ENCODE data around the gene UNC119B.

DNA sequence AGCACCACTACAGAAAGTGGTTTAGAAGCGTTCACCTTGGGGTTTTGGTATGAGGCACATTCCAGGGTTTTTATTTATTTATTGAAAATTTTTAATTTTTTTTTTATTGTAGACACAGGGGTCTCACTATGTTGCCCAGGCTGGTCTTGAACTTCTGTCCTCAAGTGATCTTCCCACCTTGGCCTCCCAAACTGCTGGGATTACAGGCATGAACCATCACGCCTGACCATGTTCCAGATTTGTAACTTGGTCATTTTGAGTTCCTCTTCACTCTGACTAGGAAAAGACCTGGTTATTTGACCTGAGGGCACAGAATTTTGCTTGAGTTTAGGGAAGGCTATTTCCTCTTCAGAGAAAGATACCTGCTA, 20.2 kb upstream of the UNC119B start:
- TF ChIP-seq, protein P1, sequence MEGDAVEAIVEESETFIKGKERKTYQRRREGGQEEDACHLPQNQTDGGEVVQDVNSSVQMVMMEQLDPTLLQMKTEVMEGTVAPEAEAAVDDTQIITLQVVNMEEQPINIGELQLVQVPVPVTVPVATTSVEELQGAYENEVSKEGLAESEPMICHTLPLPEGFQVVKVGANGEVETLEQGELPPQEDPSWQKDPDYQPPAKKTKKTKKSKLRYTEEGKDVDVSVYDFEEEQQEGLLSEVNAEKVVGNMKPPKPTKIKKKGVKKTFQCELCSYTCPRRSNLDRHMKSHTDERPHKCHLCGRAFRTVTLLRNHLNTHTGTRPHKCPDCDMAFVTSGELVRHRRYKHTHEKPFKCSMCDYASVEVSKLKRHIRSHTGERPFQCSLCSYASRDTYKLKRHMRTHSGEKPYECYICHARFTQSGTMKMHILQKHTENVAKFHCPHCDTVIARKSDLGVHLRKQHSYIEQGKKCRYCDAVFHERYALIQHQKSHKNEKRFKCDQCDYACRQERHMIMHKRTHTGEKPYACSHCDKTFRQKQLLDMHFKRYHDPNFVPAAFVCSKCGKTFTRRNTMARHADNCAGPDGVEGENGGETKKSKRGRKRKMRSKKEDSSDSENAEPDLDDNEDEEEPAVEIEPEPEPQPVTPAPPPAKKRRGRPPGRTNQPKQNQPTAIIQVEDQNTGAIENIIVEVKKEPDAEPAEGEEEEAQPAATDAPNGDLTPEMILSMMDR (IDR thresholded peaks at IDR 0.05): no peak
- no peak for TF ChIP-seq POLR2A (IDR thresholded peaks at IDR 0.05)
